GM21717 (cell line): Measurements from ENCODE around the gene GPRASP1.

Experiments used
- ATAC-seq: cut with Tn5 transposase; IDR thresholded peaks from one replicate; pipeline ENCODE4 v1.9.1; 2021; ENCODE audit warnings: mild to moderate bottlenecking, moderate library complexity; ENCODE audit not compliant: unreplicated experiment

Gene GPRASP1

DNA sequence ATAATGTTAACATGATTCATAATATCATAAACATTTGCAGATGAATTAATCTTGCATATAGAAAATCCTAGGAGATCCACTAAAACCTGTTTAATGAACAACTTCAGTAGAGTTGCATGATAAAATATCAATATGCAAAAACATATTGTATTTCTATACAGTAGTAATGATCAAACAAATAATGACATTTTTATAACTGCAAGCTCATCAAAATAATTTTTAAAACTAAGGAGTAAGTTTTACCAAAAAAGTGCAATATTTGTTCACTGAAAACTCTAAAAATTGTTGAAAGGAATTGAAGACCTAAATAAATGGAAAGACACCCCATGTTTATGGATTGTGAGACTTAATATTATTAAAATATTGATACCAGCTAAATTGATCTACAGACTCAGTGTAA is 45.0 kb downstream of the GPRASP1 start:
- no peak for ATAC-seq

DNA sequence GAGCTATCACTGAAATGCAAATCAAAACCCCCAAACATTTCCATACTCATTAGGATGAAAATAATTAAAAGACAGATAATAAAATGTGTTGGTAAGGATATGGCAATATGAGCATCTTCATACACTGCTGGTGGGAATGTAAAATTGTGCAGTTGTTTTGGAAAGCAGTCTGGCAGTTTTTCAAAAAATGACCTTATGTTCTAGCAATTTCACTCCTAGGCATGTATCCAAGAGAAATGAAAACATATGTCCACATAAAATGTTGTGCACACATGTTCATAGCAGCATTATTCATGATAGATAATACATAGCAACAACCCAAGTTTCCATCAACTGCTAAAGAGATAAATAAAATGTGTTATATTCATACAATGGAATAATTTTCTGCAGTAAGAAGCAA is 46.2 kb downstream of the GPRASP1 start:
- ATAC-seq, result no peak
